Activated T-helper 17 cell treated with anti-CD3 and anti-CD28 coated beads, Interleukin-2, amount 50 U/mL, for 72 hours (primary cell): ENCODE results near the gene KMT2C. TPM values are rescaled to one million over a fixed set of nuclear protein-coding genes. Genes with fewer than 3 reads are reported as not detected.

ENCODE experiments used
- ATAC-seq: fragments of 150-1000 bp; cut with Tn5 transposase; replicated peaks from 2 replicates; pipeline ENCODE4 v1.10.0; 2021; ENCODE audit warnings: mild to moderate bottlenecking, moderate library complexity
- H3K27ac Mint-ChIP-seq: one replicate; pipeline ENCODE4 v1.8.0; 2022; ENCODE audit warnings: mixed read lengths
- H3K27me3 Mint-ChIP-seq: one replicate; pipeline ENCODE4 v1.8.0; 2022; ENCODE audit warnings: mixed read lengths
- H3K36me3 Mint-ChIP-seq: one replicate; pipeline ENCODE4 v1.8.0; 2022; ENCODE audit warnings: low read depth, mild to moderate bottlenecking, mixed read lengths
- H3K4me1 Mint-ChIP-seq: one replicate; pipeline ENCODE4 v1.8.0; 2022; ENCODE audit warnings: mixed read lengths
- H3K4me3 Mint-ChIP-seq: one replicate; pipeline ENCODE4 v1.8.0; 2022; ENCODE audit warnings: mild to moderate bottlenecking, mixed read lengths
- H3K9me3 Mint-ChIP-seq: one replicate; pipeline ENCODE4 v1.8.0; 2022; ENCODE audit warnings: mixed read lengths
- total RNA-seq, 2 donors: library from RNA; stranded (reverse); gene quantifications; one replicate each; pipeline ENCODE4 v1.2.3, GENCODE V29; 2022

The KMT2C gene
- total RNA-seq, 2 donors from 2014 or later: 52.1 to 106 TPM

DNA sequence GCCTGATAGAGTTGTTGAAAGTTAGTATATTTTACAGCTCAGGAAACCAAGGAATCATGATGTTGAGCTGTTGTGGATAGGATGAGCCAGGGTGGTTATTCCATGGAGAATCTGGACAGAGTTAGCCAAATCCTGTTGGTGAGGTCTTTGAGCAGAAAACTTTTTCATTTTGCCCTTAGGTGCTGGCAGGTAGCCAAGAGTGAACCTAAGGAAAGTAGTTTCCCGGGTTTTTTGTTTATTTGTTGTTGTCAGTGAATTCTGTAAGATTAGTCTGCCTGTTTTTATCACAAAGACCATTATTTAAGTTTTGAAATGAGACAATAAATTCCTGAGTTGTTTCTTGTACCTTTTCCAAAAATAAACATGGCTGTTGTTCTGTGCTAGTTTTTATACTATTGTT, 349.3 kb downstream of the KMT2C start:
- Mint-ChIP-seq H3K27ac (no peak overlapping the region), H3K9me3 (no peaks in the 10 kb centered on the region), H3K27me3 (no peaks in the 10 kb centered on the region), H3K4me3 (no peak overlapping the region), H3K36me3 (peaks cover 6% of the 10 kb centered on the region), H3K4me1 (peaks cover 4% of the 10 kb centered on the region)
- ATAC-seq: no peak

DNA sequence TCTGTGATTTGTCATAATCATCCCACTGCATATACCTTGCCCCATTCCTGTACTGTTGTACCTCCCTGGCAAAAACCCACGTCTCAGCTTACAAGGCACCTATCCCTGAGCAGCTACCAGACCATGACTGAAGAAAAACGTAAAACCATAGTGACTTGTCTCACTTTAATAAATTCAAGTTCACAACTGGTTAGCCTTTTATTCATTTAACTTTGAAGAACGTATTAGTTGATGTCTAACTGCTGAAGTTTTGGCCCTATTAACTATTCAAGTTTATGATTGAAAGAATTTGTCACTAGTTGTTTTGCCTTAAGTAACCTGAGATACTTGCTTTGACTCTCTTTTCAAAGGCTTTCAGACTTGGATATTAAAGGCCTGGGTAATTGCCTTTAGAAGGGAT, 350.7 kb downstream of the KMT2C start:
- H3K27ac Mint-ChIP-seq: no peak overlapping the region
- ATAC-seq: no peak
- H3K9me3 Mint-ChIP-seq: no peaks in the 10 kb centered on the region

More for the DNA sequence above, 350.7 kb downstream of the KMT2C start:
- H3K27me3 Mint-ChIP-seq: no peaks in the 10 kb centered on the region
- H3K4me1 Mint-ChIP-seq: no peaks in the 10 kb centered on the region
- H3K36me3 Mint-ChIP-seq: peaks cover 6% of the 10 kb centered on the region
- no peak overlapping the region for H3K4me3 Mint-ChIP-seq

Other genes with a start within 250 kb of the KMT2C start
- gene XRCC2, start 240.1 kb upstream of the KMT2C start, total RNA-seq: 10 to 100 TPM; 15.7 to 26.7 TPM